Prostate gland (tissue), 2 donors: ENCODE data around the gene WNT3. TPM values are rescaled to one million over a fixed set of nuclear protein-coding genes. Genes with fewer than 3 reads are reported as not detected.

Experiments
- DNase-seq: peaks from one replicate; pipeline ENCODE4 v3.0.0-alpha.2; 2019; ENCODE audit warnings: low spot score
- H3K27ac ChIP-seq, 2 donors: fragments of 200-600 bp; sonication (generic); 2 replicates each; pipeline ENCODE4 v1.5.1; 2017 to 2019
- H3K27me3 ChIP-seq: fragments of 200-600 bp; sonication (generic); replicated peaks from 2 replicates; pipeline ENCODE4 v1.5.1; 2019; ENCODE audit not compliant: insufficient read depth
- H3K36me3 ChIP-seq, 2 donors: fragments of 200-600 bp; sonication (generic); 1 replicate in 1 of 2; 2 replicates in 1 of 2; pipeline versions ENCODE4 v1.5.1 to v1.8.1; 2017 to 2019
- H3K4me1 ChIP-seq: fragments of 200-600 bp; sonication (generic); replicated peaks from 2 replicates; pipeline ENCODE4 v1.5.1; 2019
- H3K4me3 ChIP-seq, 2 donors: fragments of 200-600 bp; sonication (generic); 2 replicates each; pipeline ENCODE4 v1.5.1; 2017 to 2019
- H3K9me3 ChIP-seq: fragments of 200-600 bp; sonication (generic); 2 replicates; pipeline ENCODE4 v1.5.1; 2017
- CTCF ChIP-seq, 4 experiments: fragments of 200-600 bp in 2 of 4; fragments of 450-650 bp in 2 of 4; sonication (generic) in 2 of 4; IDR thresholded peaks; 1 replicate in 3 of 4; 2 replicates in 1 of 4; pipeline ENCODE4 v1.5.1; 2016 to 2019; ENCODE audit warnings: antibody characterized with exemption in 4 of 4, mild to moderate bottlenecking in 2 of 4, moderate library complexity in 2 of 4
- POLR2A ChIP-seq: fragments of 450-650 bp; IDR thresholded peaks from one replicate; pipeline ENCODE4 v1.6.1; 2016; ENCODE audit warnings: antibody characterized with exemption, mild to moderate bottlenecking
- POLR2AphosphoS5 ChIP-seq: sonication (generic); formaldehyde crosslinking; IDR thresholded peaks from one replicate; pipeline ENCODE4 v1.6.1; 2017; ENCODE audit warnings: antibody characterized with exemption
- WGBS: methylation state at CpG from one replicate; pipeline ENCODE4 v1.1.5; 2018; 5-methylcytosine and 5-hydroxymethylcytosine counted together
- intact Hi-C: fragments of 100-400 bp; cut with DNase I; formaldehyde crosslinking; loops from one replicate; pipeline ENCODE4 v1.14.2; 2022
- total RNA-seq, 2 donors: library from RNA; depleted of rRNA; stranded (reverse); fragments of >200 nt; gene quantifications; one replicate each; pipeline ENCODE4 v1.1.0, GENCODE V29; 2016

The WNT3 gene
- total RNA-seq, 2 donors from 2014 or later, result 2.0 to 7.7 TPM

- Histone ChIP-seq H3K27ac (no peak overlapping the region), H3K4me3 (no peak overlapping the region), H3K27me3 (no peaks in the 10 kb centered on the region), H3K4me1 (no peaks in the 10 kb centered on the region), H3K36me3 (no peaks in the 10 kb centered on the region), H3K9me3 (no peaks in the 10 kb centered on the region)
- intact Hi-C loops, result no loop called here
- no peak for DNase-seq
- TF ChIP-seq POLR2AphosphoS5 (no peak), CTCF (IDR thresholded peaks at IDR 0.05) (no peak), POLR2A (no peak)
- 94% methylated on average over 2 of the region's 2 CpGs for WGBS
Measured at GRCh38 chr17:46730026-46730425, 88.5 kb downstream of the WNT3 start.

DNA sequence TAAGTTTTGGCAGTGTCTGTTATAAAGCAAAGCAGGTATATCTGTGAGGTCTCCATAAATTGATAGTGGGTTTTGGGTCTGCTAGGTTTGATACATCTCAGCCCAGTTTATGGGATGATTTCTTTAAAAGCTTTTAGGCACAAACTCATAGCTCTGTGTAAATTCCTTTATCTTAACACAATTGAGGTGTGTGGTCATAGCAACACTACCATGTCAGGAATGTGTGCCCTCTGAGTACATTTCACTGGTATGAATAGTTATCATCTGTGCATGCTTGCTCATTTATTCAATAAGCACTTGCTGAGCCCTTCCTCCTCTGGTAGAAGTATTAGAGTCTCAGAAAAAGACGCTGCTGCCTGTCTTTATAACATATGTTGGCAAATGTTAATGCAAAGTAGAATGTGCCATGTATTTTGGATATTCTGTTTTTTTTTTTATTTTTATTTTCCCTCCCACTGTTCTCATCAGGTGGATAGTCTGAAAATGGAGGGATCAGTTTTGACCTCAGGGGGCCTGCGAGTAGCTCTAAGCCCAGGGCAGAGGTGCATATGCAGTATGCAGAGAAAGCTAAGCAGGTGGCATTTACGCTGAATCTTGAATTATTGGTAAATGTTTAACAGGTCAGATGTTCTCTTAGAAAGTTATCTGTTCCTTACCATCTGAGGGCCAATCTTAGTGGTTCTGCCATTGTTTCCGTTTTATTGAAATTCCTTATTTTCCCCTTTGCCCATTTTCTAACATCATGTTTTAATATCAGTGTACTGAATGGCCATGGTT, 90.7 kb downstream of the WNT3 start:
- Histone ChIP-seq H3K9me3 (no peaks in the 10 kb centered on the region), H3K4me1 (no peaks in the 10 kb centered on the region), H3K27me3 (no peaks in the 10 kb centered on the region), H3K4me3 (no peak overlapping the region), H3K27ac (no peak overlapping the region), H3K36me3 (no peaks in the 10 kb centered on the region)
- 91% methylated on average over 4 of the region's 4 CpGs for whole genome bisulfite sequencing
- TF ChIP-seq POLR2AphosphoS5 (no peak), CTCF (IDR thresholded peaks at IDR 0.05) (no peak), POLR2A (no peak)
- DNase-seq, result no peak
- intact Hi-C loops, result loop anchor here (10.0 kb wide), 1 partner anchor 57 kb away; no protein-coding TSS in a partner anchor

DNA sequence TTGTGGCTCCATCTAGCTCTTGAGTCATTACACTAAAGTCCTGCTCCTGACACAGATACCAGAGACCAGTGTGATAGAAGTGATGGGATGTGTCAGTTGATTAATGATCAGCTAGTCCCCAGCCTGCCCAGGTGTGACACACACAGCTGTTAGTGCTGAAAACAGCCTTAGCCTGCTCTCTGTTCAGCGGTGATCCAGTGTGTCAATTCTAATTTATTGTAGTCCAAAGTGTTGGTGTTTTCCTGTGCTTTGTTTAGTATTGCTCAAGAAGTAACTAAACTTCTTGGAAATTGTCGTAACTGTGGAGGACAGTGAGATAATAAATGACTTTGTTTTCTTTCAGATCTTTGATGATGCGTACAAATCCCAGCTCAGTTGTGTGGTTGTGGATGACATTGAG, 92.3 kb downstream of the WNT3 start:
- Histone ChIP-seq H3K27ac (no peak overlapping the region), H3K9me3 (no peaks in the 10 kb centered on the region), H3K27me3 (no peaks in the 10 kb centered on the region), H3K4me3 (no peak overlapping the region), H3K36me3 (no peaks in the 10 kb centered on the region), H3K4me1 (no peaks in the 10 kb centered on the region)
- 76% methylated on average over 3 of the region's 3 CpGs for WGBS
- intact Hi-C loops, result loop anchor here (10.0 kb wide), 1 partner anchor 59 kb away; no protein-coding TSS in a partner anchor
- no peak for DNase-seq
- TF ChIP-seq POLR2A (no peak), CTCF (IDR thresholded peaks at IDR 0.05) (no peak), POLR2AphosphoS5 (no peak)

DNA sequence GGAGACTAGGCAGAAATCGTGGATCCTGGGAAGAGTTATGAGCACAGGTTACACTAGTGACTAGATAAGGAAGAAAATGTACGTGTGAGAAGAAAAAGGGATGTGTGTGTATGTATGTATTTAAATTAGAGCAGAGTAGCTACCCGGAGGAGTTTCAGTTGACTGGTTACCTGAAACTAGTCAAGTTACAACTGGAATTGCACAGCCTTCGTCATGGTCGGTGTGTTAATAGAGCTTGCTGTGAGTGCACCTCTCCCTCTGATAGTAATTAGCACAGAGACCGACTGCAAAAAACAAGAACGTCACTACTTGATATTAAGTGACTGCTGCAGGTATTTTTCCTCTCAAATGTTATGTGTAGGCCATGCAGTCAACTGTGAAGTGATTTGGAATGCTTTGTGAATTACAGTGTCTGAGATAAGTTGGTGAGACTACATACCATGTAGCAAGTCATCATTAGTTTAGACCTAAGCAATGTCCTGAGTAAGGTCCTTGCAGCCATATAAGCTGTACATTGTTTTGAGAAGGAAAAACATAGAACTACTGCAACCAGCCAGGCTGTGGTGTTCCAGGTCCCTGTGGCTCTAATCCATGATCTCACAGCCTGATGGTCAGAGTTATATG, 95.7 kb downstream of the WNT3 start:
- Histone ChIP-seq H3K4me1 (no peaks in the 10 kb centered on the region), H3K27ac (no peak overlapping the region), H3K27me3 (no peaks in the 10 kb centered on the region), H3K4me3 (no peak overlapping the region), H3K36me3 (no peaks in the 10 kb centered on the region), H3K9me3 (no peaks in the 10 kb centered on the region)
- intact Hi-C loops, result loop anchor here (10.0 kb wide), 1 partner anchor 62 kb away; no protein-coding TSS in a partner anchor
- TF ChIP-seq POLR2AphosphoS5, result no peak
- no peak for TF ChIP-seq CTCF (IDR thresholded peaks at IDR 0.05)
- TF ChIP-seq POLR2A, result no peak
- WGBS, result 64% methylated on average over 7 of the region's 7 CpGs
- no peak for DNase-seq
